ENCODE data around the gene PADI6. TPM values are rescaled to one million over a fixed set of nuclear protein-coding genes. Genes with fewer than 3 reads are reported as not detected.
"Not testable (repeated sequence)": the region's sequence is repeated elsewhere in the genome, so short reads cannot be mapped to it uniquely, and the experiment has no call there.

Gene PADI6
- total RNA-seq (ENCODE audit: insufficient read depth, low replicate concordance): 0.72 TPM

- DNase-seq (ENCODE audit: low spot score): no peak
These were observed at the start of gene PADI6 for GRCh38 chr1:17371896-17372295. Gene PADI6, plus strand, starts transcription at chr1:17372196. Its CDS starts 50 bp downstream, at chr1:17372246.

- no peak for DNase-seq (ENCODE audit: low spot score)
These were observed 43.1 kb upstream of the PADI6 start for GRCh38 chr1:17328855-17329254.

GRCh38 chr1:17329610-17330009 is 42.4 kb upstream of the PADI6 start:
- no peak for DNase-seq (ENCODE audit: low spot score)

GRCh38 chr1:17330856-17331255 is 41.1 kb upstream of the PADI6 start:
- no peak for DNase-seq (ENCODE audit: low spot score)

GRCh38 chr1:17333081-17333480 is 38.9 kb upstream of the PADI6 start:
- DNase-seq (ENCODE audit: low spot score): no peak

- DNase-seq (ENCODE audit: low spot score): peak; percentile 24
These were observed 35.9 kb upstream of the PADI6 start for GRCh38 chr1:17335821-17336710.

- DNase-seq (ENCODE audit: low spot score): no peak
These were observed 33.1 kb upstream of the PADI6 start for GRCh38 chr1:17338706-17339493.

GRCh38 chr1:17339521-17339920 is 32.5 kb upstream of the PADI6 start:
- no peak for DNase-seq (ENCODE audit: low spot score)

GRCh38 chr1:17340358-17340757 is 31.6 kb upstream of the PADI6 start:
- DNase-seq (ENCODE audit: low spot score): no peak

- DNase-seq (ENCODE audit: low spot score): no peak
These were observed 30.0 kb upstream of the PADI6 start for GRCh38 chr1:17342014-17342441.

- not testable (repeated sequence) for DNase-seq (ENCODE audit: low spot score)
These were observed 26.5 kb upstream of the PADI6 start for GRCh38 chr1:17345506-17345905.

- no peak for DNase-seq (ENCODE audit: low spot score)
These were observed 25.8 kb upstream of the PADI6 start for GRCh38 chr1:17346046-17346789.

GRCh38 chr1:17347769-17348592 is 24.0 kb upstream of the PADI6 start:
- peak; percentile 57 for DNase-seq (ENCODE audit: low spot score)

- DNase-seq (ENCODE audit: low spot score): no peak
These were observed 23.3 kb upstream of the PADI6 start for GRCh38 chr1:17348593-17349234.

GRCh38 chr1:17350083-17350482 is 21.9 kb upstream of the PADI6 start:
- DNase-seq (ENCODE audit: low spot score): no peak

GRCh38 chr1:17350928-17351446 is 21.0 kb upstream of the PADI6 start:
- no peak for DNase-seq (ENCODE audit: low spot score)

- no peak for DNase-seq (ENCODE audit: low spot score)
These were observed 20.2 kb upstream of the PADI6 start for GRCh38 chr1:17351598-17352324.

- DNase-seq (ENCODE audit: low spot score): no peak
These were observed 19.5 kb upstream of the PADI6 start for GRCh38 chr1:17352419-17352909.

- no peak for DNase-seq (ENCODE audit: low spot score)
These were observed 16.1 kb upstream of the PADI6 start for GRCh38 chr1:17355898-17356297.

Data from umbilical cord (tissue), 2 donors.